HEK293T (cell line): ENCODE measurements around the gene CCL17.
A peak's percentile ranks its signal among the peaks of the same experiment; 100 is the strongest.

Source experiments
- CTCF ChIA-PET: fragments of 350-600 bp; formaldehyde crosslinking; extraction: SDS; loops from one replicate; lab custom pipeline; 2021; ENCODE audit warnings: antibody characterized with exemption, inconsistent platforms; lab: Yijun Ruan, JAX
- POLR2A ChIA-PET: fragments of 350-600 bp; formaldehyde crosslinking; extraction: SDS; loops from one replicate; lab custom pipeline; 2020; ENCODE audit warnings: antibody characterized with exemption, inconsistent platforms; lab: Yijun Ruan, JAX
- DNase-seq: peaks from one replicate; pipeline ENCODE4 v3.0.0; 2012; ENCODE audit warnings: mixed read lengths; ENCODE audit errors: extremely low spot score
- ARNT ChIP-seq: fragments of 450-650 bp; IDR thresholded peaks from 2 replicates; pipeline ENCODE4 v1.6.1; 2017; ENCODE audit warnings: mild to moderate bottlenecking
- BHLHE40 ChIP-seq: fragments of 450-650 bp; IDR thresholded peaks from 2 replicates; pipeline ENCODE4 v1.6.1; 2016; ENCODE audit warnings: mild to moderate bottlenecking, moderate library complexity, borderline replicate concordance
- CTBP1 ChIP-seq: fragments of 450-650 bp; IDR thresholded peaks from 2 replicates; pipeline ENCODE4 v1.6.1; 2016; ENCODE audit warnings: borderline replicate concordance
- ELF4 ChIP-seq: fragments of 450-650 bp; IDR thresholded peaks from 2 replicates; pipeline ENCODE4 v1.6.1; 2017; ENCODE audit warnings: antibody characterized with exemption
- FOXA1 ChIP-seq: fragments of 450-650 bp; IDR thresholded peaks from 2 replicates; pipeline ENCODE4 v1.6.1; 2016; ENCODE audit warnings: mild to moderate bottlenecking
- FOXK2 ChIP-seq: fragments of 450-650 bp; IDR thresholded peaks from 2 replicates; pipeline ENCODE4 v1.6.1; 2016; ENCODE audit warnings: mild to moderate bottlenecking
- FOXM1 ChIP-seq: fragments of 450-650 bp; IDR thresholded peaks from 2 replicates; pipeline ENCODE4 v1.6.1; 2017; ENCODE audit warnings: mild to moderate bottlenecking, borderline replicate concordance
- HDGF ChIP-seq: fragments of 450-650 bp; IDR thresholded peaks from 2 replicates; pipeline ENCODE4 v1.6.1; 2017; ENCODE audit warnings: antibody characterized with exemption, borderline replicate concordance
- L3MBTL2 ChIP-seq: fragments of 450-650 bp; conservative IDR thresholded peaks from 2 replicates; pipeline ENCODE4 v1.6.1; 2016; ENCODE audit warnings: mild to moderate bottlenecking
- LEF1 ChIP-seq: fragments of 450-650 bp; IDR thresholded peaks from 2 replicates; pipeline ENCODE4 v1.6.1; 2017; ENCODE audit warnings: mild to moderate bottlenecking, borderline replicate concordance
- NFRKB ChIP-seq: fragments of 450-650 bp; IDR thresholded peaks from 2 replicates; pipeline ENCODE4 v1.6.1; 2016; ENCODE audit warnings: mild to moderate bottlenecking, moderate library complexity
- PKNOX1 ChIP-seq: fragments of 450-650 bp; IDR thresholded peaks from 2 replicates; pipeline ENCODE4 v1.6.1; 2016
- SP1 ChIP-seq: fragments of 450-650 bp; IDR thresholded peaks from 2 replicates; pipeline ENCODE4 v1.6.1; 2017
- SUZ12 ChIP-seq: fragments of 450-650 bp; IDR thresholded peaks from 2 replicates; pipeline ENCODE4 v1.6.1; 2016; ENCODE audit warnings: mild to moderate bottlenecking
- TARDBP ChIP-seq: fragments of 450-650 bp; IDR thresholded peaks from 2 replicates; pipeline ENCODE4 v1.6.1; 2016
- ZNF384 ChIP-seq: fragments of 450-650 bp; IDR thresholded peaks from 2 replicates; pipeline ENCODE4 v1.6.1; 2016

CCL17 gene

GRCh38 chr16:57360321-57360935 is 44.1 kb upstream of the CCL17 start:
- ChIA-PET POLR2A (no interaction called here), CTCF (interaction anchor here (0.5 to 0.9 kb wide), 2 partner anchors 17 to 677 kb away, joined by 3 read pairs; no protein-coding TSS in a partner anchor)
- peak; percentile 2 for DNase-seq
- TF ChIP-seq LEF1: no peak
- no peak for TF ChIP-seq NFRKB
- TF ChIP-seq FOXK2: no peak
- TF ChIP-seq BHLHE40: no peak
- no peak for TF ChIP-seq HDGF
- no peak for TF ChIP-seq ZNF384
- TF ChIP-seq FOXA1: no peak
- TF ChIP-seq L3MBTL2: no peak
- no peak for TF ChIP-seq ARNT
- no peak for TF ChIP-seq SP1
- no peak for TF ChIP-seq PKNOX1
- TF ChIP-seq SUZ12: no peak
- no peak for TF ChIP-seq CTBP1
- TF ChIP-seq TARDBP: no peak
- TF ChIP-seq ELF4: no peak
- no peak for TF ChIP-seq FOXM1

- TF ChIP-seq HDGF: no peak
- TF ChIP-seq ELF4: no peak
- no peak for TF ChIP-seq NFRKB
- no peak for TF ChIP-seq BHLHE40
- no peak for TF ChIP-seq LEF1
- TF ChIP-seq SUZ12: no peak
- TF ChIP-seq L3MBTL2: no peak
- TF ChIP-seq FOXM1: no peak
- TF ChIP-seq ARNT: no peak
- no peak for TF ChIP-seq CTBP1
- TF ChIP-seq PKNOX1: no peak
- no peak for TF ChIP-seq ZNF384
- no peak for TF ChIP-seq FOXA1
- TF ChIP-seq FOXK2: no peak
- no peak for TF ChIP-seq TARDBP
- TF ChIP-seq SP1: no peak
- POLR2A ChIA-PET: no interaction called here
- peak; percentile 1 for DNase-seq
- CTCF ChIA-PET: no interaction called here
These were observed 43.2 kb upstream of the CCL17 start for GRCh38 chr16:57361404-57361803.

- DNase-seq: no peak
- TF ChIP-seq FOXK2 (no peak), SP1 (no peak), CTBP1 (no peak), PKNOX1 (no peak), BHLHE40 (no peak), L3MBTL2 (no peak), ELF4 (no peak)
- POLR2A ChIA-PET: no interaction called here
- CTCF ChIA-PET: no interaction called here
These were observed 40.4 kb upstream of the CCL17 start for GRCh38 chr16:57364143-57364542.

GRCh38 chr16:57366544-57367040 is 38.0 kb upstream of the CCL17 start:
- no peak for TF ChIP-seq HDGF
- TF ChIP-seq FOXK2: no peak
- TF ChIP-seq FOXM1: no peak
- TF ChIP-seq CTBP1: no peak
- TF ChIP-seq PKNOX1: no peak
- no peak for TF ChIP-seq ARNT
- no peak for TF ChIP-seq FOXA1
- no peak for TF ChIP-seq L3MBTL2
- TF ChIP-seq ZNF384: no peak
- no peak for TF ChIP-seq NFRKB
- TF ChIP-seq LEF1: no peak
- no peak for TF ChIP-seq BHLHE40
- no peak for TF ChIP-seq SUZ12
- TF ChIP-seq SP1: no peak
- TF ChIP-seq TARDBP: no peak
- CTCF ChIA-PET: interaction anchor here (0.6 kb wide), 1 partner anchor 1388 kb away, joined by 3 read pairs; no protein-coding TSS in a partner anchor
- no peak for DNase-seq
- POLR2A ChIA-PET: no interaction called here

- CTCF ChIA-PET: no interaction called here
- TF ChIP-seq HDGF: no peak
- TF ChIP-seq TARDBP: no peak
- TF ChIP-seq LEF1: no peak
- TF ChIP-seq ARNT: no peak
- TF ChIP-seq BHLHE40: no peak
- TF ChIP-seq PKNOX1: no peak
- no peak for TF ChIP-seq FOXK2
- TF ChIP-seq ZNF384: no peak
- no peak for TF ChIP-seq L3MBTL2
- no peak for TF ChIP-seq FOXA1
- no peak for TF ChIP-seq NFRKB
- TF ChIP-seq CTBP1: no peak
- TF ChIP-seq ELF4: no peak
- TF ChIP-seq SUZ12: no peak
- no peak for TF ChIP-seq FOXM1
- TF ChIP-seq SP1: no peak
These were observed 37.3 kb upstream of the CCL17 start for GRCh38 chr16:57367116-57367752.

More at GRCh38 chr16:57367116-57367752, 37.3 kb upstream of the CCL17 start:
- POLR2A ChIA-PET: no interaction called here
- no peak for DNase-seq
